ENCODE results near the gene SIT1. TPM values are rescaled to one million over a fixed set of nuclear protein-coding genes. Genes with fewer than 3 reads are reported as not detected.
A peak's percentile ranks its signal among the peaks of the same experiment; 100 is the strongest.

SIT1 gene
- total RNA-seq, 1 experiment from 2014 or later: not detected

- DNase-seq (ENCODE audit: low read depth): no peak
Observed at GRCh38 chr9:35606726-35607125, 44.0 kb downstream of the SIT1 start.

GRCh38 chr9:35606138-35606504 lies 44.6 kb downstream of the SIT1 start:
- peak; percentile 9 for DNase-seq (ENCODE audit: low read depth)

GRCh38 chr9:35605351-35606137 lies 45.2 kb downstream of the SIT1 start:
- no peak for DNase-seq (ENCODE audit: low read depth)

- DNase-seq (ENCODE audit: low read depth): peak; percentile 47
Observed at GRCh38 chr9:35604578-35605350, 46.0 kb downstream of the SIT1 start, which contains the start of gene TESK1. Gene TESK1 (plus strand): TSS chr9:35605262. CDS start chr9:35605620, 358 bp downstream.

GRCh38 chr9:35603986-35604577 lies 46.6 kb downstream of the SIT1 start:
- DNase-seq (ENCODE audit: low read depth): peak; percentile 99

GRCh38 chr9:35603506-35603985 lies 47.2 kb downstream of the SIT1 start:
- DNase-seq (ENCODE audit: low read depth): no peak

- DNase-seq (ENCODE audit: low read depth): no peak
Observed at GRCh38 chr9:35599763-35600604, 50.7 kb downstream of the SIT1 start.

Small RNA genes within 50 kb of the gene (small RNA-seq; reads per million reads assigned to genes)
- gene MIR4667: not detected
- gene RMRP: not detected
- gene RN7SL22P: not detected

Other genes starting within 250 kb of the SIT1 start
- gene RUSC2, start 160.8 kb downstream of the SIT1 start, total RNA-seq (2014; rRNA removed; shearing (Covaris generic)): 17.2 and 18.6 TPM in 2 replicates
- gene TESK1, start 45.7 kb downstream of the SIT1 start, total RNA-seq (2014; rRNA removed; shearing (Covaris generic)): 5.4 and 9.2 TPM in 2 replicates
- 0.27 TPM in 1 of 2 replicates, not detected in the other for gene CD72, start 32.5 kb downstream of the SIT1 start, total RNA-seq (2014; rRNA removed; shearing (Covaris generic))
- 6,816 and 22,210 TPM in 2 replicates for gene RMRP, start 7.1 kb upstream of the SIT1 start, total RNA-seq (2014; rRNA removed; shearing (Covaris generic))
- 9.2 and 9.3 TPM in 2 replicates for gene CCDC107, start 7.4 kb upstream of the SIT1 start, total RNA-seq (2014; rRNA removed; shearing (Covaris generic))
- gene ARHGEF39, start 14.3 kb upstream of the SIT1 start, total RNA-seq (2014; rRNA removed; shearing (Covaris generic)): 5.3 and 8.9 TPM in 2 replicates
- 0.33 and 0.55 TPM in 2 replicates for gene CA9, start 23.0 kb upstream of the SIT1 start, total RNA-seq (2014; rRNA removed; shearing (Covaris generic))
- 405 and 411 TPM in 2 replicates for gene TPM2, start 39.0 kb upstream of the SIT1 start, total RNA-seq (2014; rRNA removed; shearing (Covaris generic))
- gene TLN1, start 81.3 kb upstream of the SIT1 start, total RNA-seq (2014; rRNA removed; shearing (Covaris generic)): 165 and 198 TPM in 2 replicates
- gene CREB3, start 81.7 kb upstream of the SIT1 start, total RNA-seq (2014; rRNA removed; shearing (Covaris generic)): 42.1 and 44.1 TPM in 2 replicates
- 39.2 and 41.6 TPM in 2 replicates for gene GBA2, start 98.3 kb upstream of the SIT1 start, total RNA-seq (2014; rRNA removed; shearing (Covaris generic))
- gene RGP1, start 98.4 kb upstream of the SIT1 start, total RNA-seq (2014; rRNA removed; shearing (Covaris generic)): 15.8 and 22.1 TPM in 2 replicates
- not detected in 2 replicates for gene MSMP, start 103.3 kb upstream of the SIT1 start, total RNA-seq (2014; rRNA removed; shearing (Covaris generic))
- gene NPR2, start 140.7 kb upstream of the SIT1 start, total RNA-seq (2014; rRNA removed; shearing (Covaris generic)): 6.9 and 8.6 TPM in 2 replicates
- 0.26 and 1.0 TPM in 2 replicates for gene SPAG8, start 161.3 kb upstream of the SIT1 start, total RNA-seq (2014; rRNA removed; shearing (Covaris generic))
- 72.7 and 81.8 TPM in 2 replicates for gene HINT2, start 164.1 kb upstream of the SIT1 start, total RNA-seq (2014; rRNA removed; shearing (Covaris generic))
- not detected in 2 replicates for gene FAM221B, start 177.8 kb upstream of the SIT1 start, total RNA-seq (2014; rRNA removed; shearing (Covaris generic))
- gene TMEM8B, start 178.3 kb upstream of the SIT1 start, total RNA-seq (2014; rRNA removed; shearing (Covaris generic)): 0.20 and 0.95 TPM in 2 replicates
- not detected in 2 replicates for gene OR13J1, start 219.5 kb upstream of the SIT1 start, total RNA-seq (2014; rRNA removed; shearing (Covaris generic))